GM12872 (cell line): ENCODE measurements around the gene LYZL1.
"Not testable (repeated sequence)": the region's sequence is repeated elsewhere in the genome, so short reads cannot be mapped to it uniquely, and the experiment has no call there.

ENCODE experiments used
- CTCF ChIP-seq: IDR thresholded peaks from 3 replicates; pipeline ENCODE4 v1.5.1; 2011; ENCODE audit warnings: low read depth, mild to moderate bottlenecking, low read length, moderate library complexity; ENCODE audit not compliant: insufficient read depth

Gene LYZL1

GRCh38 chr10:29288906-29289305 lies at the start of gene LYZL1:
LYZL1 (plus strand) TSS chr10:29289070; CDS start chr10:29291868, 2,798 bp downstream.
- not testable (repeated sequence) for TF ChIP-seq CTCF

- TF ChIP-seq CTCF, result peak; percentile 79
These were observed 49.0 kb upstream of the LYZL1 start for GRCh38 chr10:29239569-29240472.

GRCh38 chr10:29240986-29241660 lies 47.7 kb upstream of the LYZL1 start:
- no peak for TF ChIP-seq CTCF

GRCh38 chr10:29241925-29242324 lies 46.9 kb upstream of the LYZL1 start:
- TF ChIP-seq CTCF, result no peak

- no peak for TF ChIP-seq CTCF
These were observed 45.8 kb upstream of the LYZL1 start for GRCh38 chr10:29243066-29243465.

GRCh38 chr10:29243750-29244149 lies 45.1 kb upstream of the LYZL1 start:
- peak; percentile 56; the same call in 1 of the 3 replicates for TF ChIP-seq CTCF

- no peak for TF ChIP-seq CTCF
These were observed 43.9 kb upstream of the LYZL1 start for GRCh38 chr10:29244978-29245377.
